HL-60 (cell line): ENCODE data around the gene USP14.

ENCODE experiments used
- DNase-seq, 2 experiments: peaks; one replicate each; pipeline ENCODE4 v3.0.0-alpha.2; 2010 to 2020; ENCODE audit warnings: low read depth in 1 of 2, low spot score in 1 of 2
- H3K27ac ChIP-seq: fragments of 250-450 bp; sonication (Bioruptor Pico); replicated peaks from 2 replicates; pipeline ENCODE4 v1.5.1; 2020; ENCODE audit warnings: mild to moderate bottlenecking, moderate library complexity
- H3K27me3 ChIP-seq: fragments of 250-450 bp; sonication (Bioruptor Pico); 2 replicates; pipeline ENCODE4 v1.5.1; 2021; ENCODE audit warnings: mild to moderate bottlenecking, moderate library complexity; ENCODE audit not compliant: insufficient read depth, poor library complexity, severe bottlenecking
- H3K4me3 ChIP-seq: replicated peaks from 2 replicates; pipeline ENCODE4 v1.5.1; 2011; ENCODE audit warnings: mild to moderate bottlenecking, control low read depth, low read length; ENCODE audit not compliant: insufficient read depth
- GABPA ChIP-seq: IDR thresholded peaks from 2 replicates; pipeline ENCODE4 v1.6.1; 2012; ENCODE audit warnings: low read depth
- POLR2AphosphoS5 ChIP-seq: IDR thresholded peaks from 2 replicates; pipeline ENCODE4 v1.6.1; 2012; ENCODE audit warnings: low read depth
- SPI1 ChIP-seq: IDR thresholded peaks from 2 replicates; pipeline ENCODE4 v1.6.1; 2012; ENCODE audit warnings: low read depth, mild to moderate bottlenecking, borderline replicate concordance
- TF ChIP-seq, protein P1 (sequence below): IDR thresholded peaks from 2 replicates; pipeline ENCODE4 v1.6.1; 2012; ENCODE audit warnings: low read depth; ENCODE audit not compliant: insufficient replicate concordance
- TF ChIP-seq, protein P2 (sequence below): IDR thresholded peaks from one replicate; pipeline ENCODE4 v1.5.1; 2011; ENCODE audit warnings: low read length, control low read depth, inconsistent platforms; ENCODE audit not compliant: insufficient read depth

The USP14 gene

DNA sequence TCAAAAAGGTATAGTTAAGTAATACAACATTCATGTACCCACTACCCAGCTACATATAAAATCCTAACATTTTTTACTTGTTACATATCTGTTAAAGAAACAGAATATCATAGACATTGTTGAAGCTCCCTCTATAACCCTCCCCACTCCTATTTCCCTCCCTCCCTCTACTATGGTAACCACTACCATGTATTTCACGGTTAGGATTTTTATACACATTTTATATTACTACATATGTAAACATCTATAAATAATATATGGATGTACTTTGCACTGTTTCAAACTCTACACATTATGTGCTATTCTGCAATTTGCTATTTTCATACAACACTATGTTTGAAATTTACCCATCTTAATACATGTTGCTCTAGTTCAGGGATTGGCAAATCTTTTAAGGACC, 73.2 kb downstream of the USP14 start:
- TF ChIP-seq SPI1, result no peak
- TF ChIP-seq POLR2AphosphoS5, result no peak
- TF ChIP-seq, protein P1, sequence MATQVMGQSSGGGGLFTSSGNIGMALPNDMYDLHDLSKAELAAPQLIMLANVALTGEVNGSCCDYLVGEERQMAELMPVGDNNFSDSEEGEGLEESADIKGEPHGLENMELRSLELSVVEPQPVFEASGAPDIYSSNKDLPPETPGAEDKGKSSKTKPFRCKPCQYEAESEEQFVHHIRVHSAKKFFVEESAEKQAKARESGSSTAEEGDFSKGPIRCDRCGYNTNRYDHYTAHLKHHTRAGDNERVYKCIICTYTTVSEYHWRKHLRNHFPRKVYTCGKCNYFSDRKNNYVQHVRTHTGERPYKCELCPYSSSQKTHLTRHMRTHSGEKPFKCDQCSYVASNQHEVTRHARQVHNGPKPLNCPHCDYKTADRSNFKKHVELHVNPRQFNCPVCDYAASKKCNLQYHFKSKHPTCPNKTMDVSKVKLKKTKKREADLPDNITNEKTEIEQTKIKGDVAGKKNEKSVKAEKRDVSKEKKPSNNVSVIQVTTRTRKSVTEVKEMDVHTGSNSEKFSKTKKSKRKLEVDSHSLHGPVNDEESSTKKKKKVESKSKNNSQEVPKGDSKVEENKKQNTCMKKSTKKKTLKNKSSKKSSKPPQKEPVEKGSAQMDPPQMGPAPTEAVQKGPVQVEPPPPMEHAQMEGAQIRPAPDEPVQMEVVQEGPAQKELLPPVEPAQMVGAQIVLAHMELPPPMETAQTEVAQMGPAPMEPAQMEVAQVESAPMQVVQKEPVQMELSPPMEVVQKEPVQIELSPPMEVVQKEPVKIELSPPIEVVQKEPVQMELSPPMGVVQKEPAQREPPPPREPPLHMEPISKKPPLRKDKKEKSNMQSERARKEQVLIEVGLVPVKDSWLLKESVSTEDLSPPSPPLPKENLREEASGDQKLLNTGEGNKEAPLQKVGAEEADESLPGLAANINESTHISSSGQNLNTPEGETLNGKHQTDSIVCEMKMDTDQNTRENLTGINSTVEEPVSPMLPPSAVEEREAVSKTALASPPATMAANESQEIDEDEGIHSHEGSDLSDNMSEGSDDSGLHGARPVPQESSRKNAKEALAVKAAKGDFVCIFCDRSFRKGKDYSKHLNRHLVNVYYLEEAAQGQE, result no peak
- TF ChIP-seq, protein P2, sequence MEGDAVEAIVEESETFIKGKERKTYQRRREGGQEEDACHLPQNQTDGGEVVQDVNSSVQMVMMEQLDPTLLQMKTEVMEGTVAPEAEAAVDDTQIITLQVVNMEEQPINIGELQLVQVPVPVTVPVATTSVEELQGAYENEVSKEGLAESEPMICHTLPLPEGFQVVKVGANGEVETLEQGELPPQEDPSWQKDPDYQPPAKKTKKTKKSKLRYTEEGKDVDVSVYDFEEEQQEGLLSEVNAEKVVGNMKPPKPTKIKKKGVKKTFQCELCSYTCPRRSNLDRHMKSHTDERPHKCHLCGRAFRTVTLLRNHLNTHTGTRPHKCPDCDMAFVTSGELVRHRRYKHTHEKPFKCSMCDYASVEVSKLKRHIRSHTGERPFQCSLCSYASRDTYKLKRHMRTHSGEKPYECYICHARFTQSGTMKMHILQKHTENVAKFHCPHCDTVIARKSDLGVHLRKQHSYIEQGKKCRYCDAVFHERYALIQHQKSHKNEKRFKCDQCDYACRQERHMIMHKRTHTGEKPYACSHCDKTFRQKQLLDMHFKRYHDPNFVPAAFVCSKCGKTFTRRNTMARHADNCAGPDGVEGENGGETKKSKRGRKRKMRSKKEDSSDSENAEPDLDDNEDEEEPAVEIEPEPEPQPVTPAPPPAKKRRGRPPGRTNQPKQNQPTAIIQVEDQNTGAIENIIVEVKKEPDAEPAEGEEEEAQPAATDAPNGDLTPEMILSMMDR, result no peak
- no peak for TF ChIP-seq GABPA
- DNase-seq, result no peak
- H3K27me3 ChIP-seq, result no peaks in the 10 kb centered on the region
- H3K4me3 ChIP-seq, result no peak overlapping the region
- H3K27ac ChIP-seq, result no peak overlapping the region

DNA sequence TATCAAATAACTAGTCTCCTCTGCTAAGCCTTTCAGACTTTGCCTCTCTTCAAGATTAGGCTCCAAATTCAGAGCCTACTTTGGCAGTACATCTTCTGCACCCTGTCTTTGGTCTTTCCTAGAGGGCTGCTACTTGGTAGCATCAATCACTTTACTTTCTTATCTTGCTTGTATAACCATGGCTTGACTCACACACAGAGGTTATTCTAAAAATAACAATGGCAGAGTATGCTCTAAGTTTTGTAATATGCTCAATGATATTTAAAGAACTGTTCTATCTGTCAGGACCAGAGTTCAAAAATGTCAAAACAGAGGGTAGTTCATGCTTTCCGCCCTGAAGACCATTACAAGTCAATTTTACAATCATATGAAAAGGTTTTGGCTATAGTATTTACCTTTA, 81.8 kb downstream of the USP14 start:
- H3K4me3 ChIP-seq, result no peak overlapping the region
- DNase-seq, result no peak
- no peaks in the 10 kb centered on the region for H3K27me3 ChIP-seq
- H3K27ac ChIP-seq, result no peak overlapping the region
- TF ChIP-seq, protein P1, result no peak
- TF ChIP-seq SPI1, result no peak
- TF ChIP-seq POLR2AphosphoS5, result no peak
- TF ChIP-seq GABPA, result no peak
- TF ChIP-seq, protein P2, result no peak

DNA sequence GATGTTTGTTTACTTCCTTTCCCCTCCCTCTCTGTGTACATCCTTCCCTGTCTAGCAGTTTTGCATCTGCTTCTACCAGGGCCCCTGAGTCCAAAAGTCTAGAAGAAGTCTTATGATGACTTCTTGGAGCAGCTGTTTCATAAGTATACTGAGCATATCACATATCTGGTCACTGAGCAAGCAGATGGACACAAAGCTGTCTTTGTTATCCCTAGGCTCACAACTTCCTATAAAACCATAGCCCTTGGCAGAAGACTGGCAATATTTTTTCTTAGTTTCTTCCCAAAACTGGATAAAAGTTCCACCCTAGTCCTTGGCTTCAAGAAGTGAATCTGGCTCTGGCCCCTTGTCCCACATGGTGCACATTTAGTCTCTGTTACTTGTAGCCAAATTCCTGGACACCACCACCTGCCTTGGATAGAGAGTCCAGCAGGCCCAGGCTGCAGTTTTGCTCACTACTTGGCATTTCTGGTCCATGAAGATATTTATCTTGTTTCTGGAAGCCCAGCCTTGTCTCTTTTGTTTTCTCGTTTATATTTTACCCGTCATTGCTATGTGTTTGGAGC, 87.0 kb downstream of the USP14 start:
- no peaks in the 10 kb centered on the region for H3K27me3 ChIP-seq
- DNase-seq, result no peak
- H3K27ac ChIP-seq, result no peak overlapping the region
- H3K4me3 ChIP-seq, result no peak overlapping the region
- TF ChIP-seq SPI1, result no peak
- TF ChIP-seq, protein P2, result no peak
- TF ChIP-seq, protein P1, result no peak
- TF ChIP-seq POLR2AphosphoS5, result no peak
- no peak for TF ChIP-seq GABPA
